GM19395 (cell line): ENCODE measurements around the gene TDRD9.
"Not testable (repeated sequence)": the region's sequence is repeated elsewhere in the genome, so short reads cannot be mapped to it uniquely, and the experiment has no call there.

Experiments
- ATAC-seq: cut with Tn5 transposase; IDR thresholded peaks from one replicate; pipeline ENCODE4 v1.9.1; 2021; ENCODE audit warnings: mild to moderate bottlenecking, moderate library complexity; ENCODE audit not compliant: unreplicated experiment

TDRD9 gene, protein sequence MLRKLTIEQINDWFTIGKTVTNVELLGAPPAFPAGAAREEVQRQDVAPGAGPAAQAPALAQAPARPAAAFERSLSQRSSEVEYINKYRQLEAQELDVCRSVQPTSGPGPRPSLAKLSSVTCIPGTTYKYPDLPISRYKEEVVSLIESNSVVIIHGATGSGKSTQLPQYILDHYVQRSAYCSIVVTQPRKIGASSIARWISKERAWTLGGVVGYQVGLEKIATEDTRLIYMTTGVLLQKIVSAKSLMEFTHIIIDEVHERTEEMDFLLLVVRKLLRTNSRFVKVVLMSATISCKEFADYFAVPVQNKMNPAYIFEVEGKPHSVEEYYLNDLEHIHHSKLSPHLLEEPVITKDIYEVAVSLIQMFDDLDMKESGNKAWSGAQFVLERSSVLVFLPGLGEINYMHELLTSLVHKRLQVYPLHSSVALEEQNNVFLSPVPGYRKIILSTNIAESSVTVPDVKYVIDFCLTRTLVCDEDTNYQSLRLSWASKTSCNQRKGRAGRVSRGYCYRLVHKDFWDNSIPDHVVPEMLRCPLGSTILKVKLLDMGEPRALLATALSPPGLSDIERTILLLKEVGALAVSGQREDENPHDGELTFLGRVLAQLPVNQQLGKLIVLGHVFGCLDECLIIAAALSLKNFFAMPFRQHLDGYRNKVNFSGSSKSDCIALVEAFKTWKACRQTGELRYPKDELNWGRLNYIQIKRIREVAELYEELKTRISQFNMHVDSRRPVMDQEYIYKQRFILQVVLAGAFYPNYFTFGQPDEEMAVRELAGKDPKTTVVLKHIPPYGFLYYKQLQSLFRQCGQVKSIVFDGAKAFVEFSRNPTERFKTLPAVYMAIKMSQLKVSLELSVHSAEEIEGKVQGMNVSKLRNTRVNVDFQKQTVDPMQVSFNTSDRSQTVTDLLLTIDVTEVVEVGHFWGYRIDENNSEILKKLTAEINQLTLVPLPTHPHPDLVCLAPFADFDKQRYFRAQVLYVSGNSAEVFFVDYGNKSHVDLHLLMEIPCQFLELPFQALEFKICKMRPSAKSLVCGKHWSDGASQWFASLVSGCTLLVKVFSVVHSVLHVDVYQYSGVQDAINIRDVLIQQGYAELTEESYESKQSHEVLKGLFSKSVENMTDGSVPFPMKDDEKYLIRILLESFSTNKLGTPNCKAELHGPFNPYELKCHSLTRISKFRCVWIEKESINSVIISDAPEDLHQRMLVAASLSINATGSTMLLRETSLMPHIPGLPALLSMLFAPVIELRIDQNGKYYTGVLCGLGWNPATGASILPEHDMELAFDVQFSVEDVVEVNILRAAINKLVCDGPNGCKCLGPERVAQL (N-terminal part only)

GRCh38 chr14:103928011-103928890 is at the start of gene TDRD9:
Gene TDRD9, plus strand, starts transcription at chr14:103928456. Its CDS starts 54 bp downstream, at chr14:103928510.
- ATAC-seq, result no peak

GRCh38 chr14:103879118-103879569 is 49.1 kb upstream of the TDRD9 start:
- ATAC-seq, result no peak

GRCh38 chr14:103879570-103880347 is 48.5 kb upstream of the TDRD9 start:
- no peak for ATAC-seq

GRCh38 chr14:103880348-103881267 is 47.6 kb upstream of the TDRD9 start:
- ATAC-seq, result no peak

DNA sequence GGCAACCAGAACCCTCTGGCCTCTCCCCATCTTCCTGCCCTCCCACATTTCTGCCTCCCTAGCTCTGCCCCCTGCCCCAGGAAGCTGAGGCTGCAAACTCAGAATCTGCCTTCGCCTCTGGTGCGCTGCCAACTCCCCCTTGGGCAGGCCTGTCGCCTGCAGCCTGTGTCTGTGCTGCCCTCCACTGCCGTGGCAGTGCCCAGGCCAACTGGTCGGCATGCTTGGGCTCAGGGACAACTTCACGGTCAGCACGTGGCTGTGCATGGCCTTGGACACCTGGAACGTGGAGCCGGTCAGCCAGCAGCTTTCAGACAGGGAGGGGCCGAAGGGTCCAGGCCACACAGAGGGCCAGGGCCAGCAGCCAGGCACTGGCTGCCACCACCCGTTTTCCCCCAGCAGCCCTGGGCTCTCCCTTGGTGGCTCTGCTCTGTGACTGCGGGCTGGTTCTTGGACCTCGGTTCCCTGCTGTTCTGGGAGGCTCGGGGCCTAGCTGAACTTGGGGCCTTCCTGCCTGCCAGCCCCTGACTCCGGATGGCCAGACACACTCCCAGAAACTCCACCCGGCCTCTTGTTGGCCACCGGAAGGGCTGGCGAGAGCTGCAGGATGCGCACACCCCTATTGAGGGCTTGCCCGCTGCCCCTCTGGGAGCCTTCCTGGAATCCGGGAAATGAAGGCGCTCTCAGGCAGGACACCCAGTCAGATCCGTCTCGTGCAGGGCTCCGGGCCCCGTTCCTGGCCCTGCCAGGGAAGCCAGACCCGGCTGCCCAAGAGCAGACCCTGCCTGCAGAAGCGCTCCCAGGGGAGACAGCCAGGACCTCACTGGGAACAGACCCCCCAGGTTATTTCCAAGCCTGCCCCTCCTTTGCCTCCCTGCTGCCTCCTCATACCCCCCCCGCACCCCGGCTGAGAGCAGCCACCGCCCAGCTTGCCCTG is 46.7 kb upstream of the TDRD9 start:
- no peak for ATAC-seq

- ATAC-seq, result no peak
These were observed 45.6 kb upstream of the TDRD9 start for GRCh38 chr14:103882503-103883262.

DNA sequence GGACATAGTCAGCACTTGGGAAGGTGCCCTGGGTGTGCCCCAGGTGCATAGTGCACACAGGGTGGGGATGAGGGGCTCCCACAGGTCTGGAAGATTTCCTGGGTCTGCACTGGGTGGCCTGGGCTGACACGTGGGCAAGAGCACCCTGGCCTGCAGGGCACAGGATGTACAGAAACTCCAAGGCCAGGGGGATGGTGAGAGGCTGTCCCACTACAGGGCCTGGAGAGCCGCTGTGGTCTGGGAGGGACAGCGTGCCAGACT is 45.1 kb upstream of the TDRD9 start:
- no peak for ATAC-seq

- no peak for ATAC-seq
These were observed 43.4 kb upstream of the TDRD9 start for GRCh38 chr14:103884854-103885253.

GRCh38 chr14:103885509-103885932 is 42.7 kb upstream of the TDRD9 start:
- no peak for ATAC-seq

DNA sequence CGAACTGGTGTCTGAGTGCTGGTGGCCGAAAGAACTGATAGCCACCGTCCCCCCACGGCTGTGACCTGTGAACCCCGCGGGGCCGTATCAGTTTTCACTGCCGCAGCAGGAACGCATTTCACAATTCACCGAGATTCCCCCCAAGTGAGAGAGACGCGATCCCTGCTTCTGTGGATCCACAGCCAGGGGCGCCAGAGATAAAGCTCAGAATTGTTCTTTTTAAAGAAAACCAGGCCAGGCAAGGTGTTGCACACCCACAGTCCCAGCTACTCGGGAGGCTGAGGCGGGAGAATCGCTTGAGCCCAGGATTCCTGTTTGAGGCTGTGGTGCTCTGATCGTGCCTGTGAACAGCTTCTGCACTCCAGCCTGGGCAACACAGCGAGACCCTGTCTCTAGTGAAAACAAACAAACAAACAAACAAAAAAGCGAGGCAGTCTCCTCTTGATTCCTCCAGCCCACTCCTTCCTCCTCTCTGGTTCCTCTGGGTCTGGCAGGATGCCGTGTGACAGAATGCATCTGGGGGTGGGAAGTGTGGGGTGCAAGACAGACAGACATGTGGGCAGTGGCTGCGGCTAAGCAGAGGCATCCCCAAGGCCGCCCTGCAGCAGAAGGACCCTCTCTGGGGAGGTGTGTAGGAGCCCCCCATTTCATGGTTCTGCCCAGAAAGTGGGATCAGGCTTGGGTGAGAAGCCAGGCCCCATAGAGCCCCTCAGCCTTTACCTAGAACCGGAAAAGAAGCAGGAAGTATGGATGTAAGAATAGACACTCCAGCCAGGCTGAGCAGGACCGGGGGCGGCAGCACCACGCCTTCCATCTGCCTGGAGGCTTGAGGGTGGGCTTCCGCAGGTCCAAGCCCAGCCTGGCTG is 41.7 kb upstream of the TDRD9 start:
- ATAC-seq, result no peak

DNA sequence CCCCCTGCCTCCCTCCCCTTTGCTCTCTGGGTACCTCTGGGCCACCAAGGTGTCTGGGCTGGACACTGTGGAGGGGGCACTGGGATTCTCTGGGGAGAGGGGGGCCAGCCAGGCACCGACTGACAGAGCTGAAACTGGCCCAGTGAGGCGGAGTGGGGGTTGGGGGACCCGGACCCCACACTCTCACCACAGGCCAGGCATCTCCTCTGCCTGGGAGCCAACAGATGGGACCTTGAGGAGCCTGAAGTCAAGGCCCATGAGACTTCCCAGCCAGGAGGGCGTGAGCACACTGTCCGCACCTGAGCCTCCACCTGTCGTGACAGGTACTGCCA is 41.1 kb upstream of the TDRD9 start:
- no peak for ATAC-seq

- ATAC-seq, result no peak
These were observed 40.6 kb upstream of the TDRD9 start for GRCh38 chr14:103887557-103888115.

DNA sequence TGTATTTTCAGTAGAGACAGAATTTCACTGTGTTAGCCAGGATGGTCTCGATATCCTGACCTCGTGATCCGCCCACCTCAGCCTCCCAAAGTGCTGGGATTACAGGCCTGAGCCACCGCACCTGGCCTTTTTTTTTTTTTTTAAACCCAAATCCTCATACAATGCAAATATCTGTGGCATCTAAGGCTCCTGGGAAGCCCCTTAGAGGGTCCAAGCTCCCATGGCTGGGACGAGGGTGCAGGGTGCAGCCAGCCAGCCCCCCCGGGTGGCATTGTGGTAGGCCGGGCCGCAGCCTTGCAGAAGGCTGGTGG is 39.3 kb upstream of the TDRD9 start:
- ATAC-seq, result not testable (repeated sequence)

GRCh38 chr14:103889313-103890051 is 38.8 kb upstream of the TDRD9 start:
- ATAC-seq, result no peak

- ATAC-seq, result no peak
These were observed 38.2 kb upstream of the TDRD9 start for GRCh38 chr14:103890052-103890371.
